ENCODE results near the gene TRIM25.
A peak's percentile ranks its signal among the peaks of the same experiment; 100 is the strongest.
"Not testable (repeated sequence)": the region's sequence is repeated elsewhere in the genome, so short reads cannot be mapped to it uniquely, and the experiment has no call there.

Gene TRIM25, protein sequence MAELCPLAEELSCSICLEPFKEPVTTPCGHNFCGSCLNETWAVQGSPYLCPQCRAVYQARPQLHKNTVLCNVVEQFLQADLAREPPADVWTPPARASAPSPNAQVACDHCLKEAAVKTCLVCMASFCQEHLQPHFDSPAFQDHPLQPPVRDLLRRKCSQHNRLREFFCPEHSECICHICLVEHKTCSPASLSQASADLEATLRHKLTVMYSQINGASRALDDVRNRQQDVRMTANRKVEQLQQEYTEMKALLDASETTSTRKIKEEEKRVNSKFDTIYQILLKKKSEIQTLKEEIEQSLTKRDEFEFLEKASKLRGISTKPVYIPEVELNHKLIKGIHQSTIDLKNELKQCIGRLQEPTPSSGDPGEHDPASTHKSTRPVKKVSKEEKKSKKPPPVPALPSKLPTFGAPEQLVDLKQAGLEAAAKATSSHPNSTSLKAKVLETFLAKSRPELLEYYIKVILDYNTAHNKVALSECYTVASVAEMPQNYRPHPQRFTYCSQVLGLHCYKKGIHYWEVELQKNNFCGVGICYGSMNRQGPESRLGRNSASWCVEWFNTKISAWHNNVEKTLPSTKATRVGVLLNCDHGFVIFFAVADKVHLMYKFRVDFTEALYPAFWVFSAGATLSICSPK

GRCh38 chr17:56913867-56914580 lies at the start of gene TRIM25:
Gene TRIM25 (minus strand): TSS chr17:56914049. CDS start chr17:56913988, 61 bp downstream.
- DNase-seq (ENCODE audit: low read depth): peak; percentile 71

DNA sequence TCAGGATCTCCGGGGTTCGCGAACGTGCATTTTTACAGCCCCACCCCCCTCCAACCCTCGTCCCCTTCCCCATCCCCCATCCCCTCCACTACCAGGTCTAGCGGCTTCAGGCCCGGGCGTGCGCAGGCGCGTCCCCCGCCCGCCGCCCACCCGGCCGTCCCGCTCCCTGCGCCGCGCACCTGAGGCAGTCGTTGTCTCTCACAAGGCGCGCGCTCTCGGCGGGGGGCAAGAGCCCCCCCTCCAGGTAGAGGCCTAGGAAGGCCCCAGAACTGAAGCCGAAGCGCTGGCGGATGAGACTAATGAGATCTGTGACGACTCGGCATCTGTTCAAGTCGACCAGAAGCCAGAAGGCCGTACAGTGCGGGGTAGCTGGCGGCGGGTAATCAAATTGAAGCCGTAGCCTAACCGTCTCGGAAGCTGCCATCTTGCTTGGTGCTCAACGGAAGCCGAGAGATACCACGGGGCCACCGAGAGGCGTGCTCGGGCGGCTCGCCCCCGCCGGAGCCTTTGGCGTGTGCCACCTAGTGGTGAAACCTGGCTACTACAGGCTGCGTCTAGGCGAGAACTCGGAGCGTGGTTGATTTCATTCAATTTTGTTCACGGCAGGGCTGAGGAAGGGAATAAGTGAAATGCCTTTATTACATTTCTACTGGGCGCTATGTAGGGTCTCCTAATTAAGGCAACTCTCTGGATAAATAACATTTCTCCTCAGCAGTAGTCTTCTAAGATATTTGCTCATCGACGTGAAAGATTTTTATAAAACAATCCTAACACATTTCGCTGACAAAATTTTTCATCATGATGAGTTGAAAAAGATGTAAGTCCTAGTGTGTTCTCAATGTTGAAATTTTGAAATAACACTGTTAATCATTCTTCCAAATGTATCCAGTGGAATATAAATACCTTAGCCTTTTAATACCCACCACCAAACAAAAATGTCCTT lies 47.0 kb upstream of the TRIM25 start, which contains the start of gene COIL:
Gene COIL, minus strand, starts transcription at position 455 of the 943 bp plus-strand sequence. Its CDS starts 31 bp downstream, at position 424.
- peak; percentile 85 for DNase-seq (ENCODE audit: low read depth)

- DNase-seq (ENCODE audit: low read depth): no peak
Observed at GRCh38 chr17:56956992-56957391, 43.1 kb upstream of the TRIM25 start.

GRCh38 chr17:56949595-56949994 lies 35.7 kb upstream of the TRIM25 start:
- DNase-seq (ENCODE audit: low read depth): no peak

GRCh38 chr17:56948491-56948890 lies 34.6 kb upstream of the TRIM25 start:
- peak; percentile 53 for DNase-seq (ENCODE audit: low read depth)

DNA sequence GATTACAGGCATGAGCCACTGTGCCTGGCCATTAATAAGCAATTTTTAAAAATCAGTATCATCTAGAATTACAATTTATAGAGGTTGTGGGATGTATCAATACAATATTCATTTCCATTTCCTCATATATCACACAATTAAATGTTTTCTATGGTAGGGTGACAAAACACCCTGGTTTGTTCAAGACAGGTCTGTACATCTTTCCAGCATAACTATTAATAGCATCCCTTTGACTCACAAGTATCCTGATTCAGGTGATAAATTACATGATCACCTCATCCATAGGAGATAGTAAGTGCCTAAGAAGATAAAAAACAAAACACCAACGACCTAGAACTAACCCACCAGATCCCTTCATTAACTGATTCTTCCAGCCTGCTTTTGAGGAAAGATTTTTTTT lies 33.9 kb upstream of the TRIM25 start:
- no peak for DNase-seq (ENCODE audit: low read depth)

- DNase-seq (ENCODE audit: low read depth): no peak
Observed at GRCh38 chr17:56945938-56946505, 32.2 kb upstream of the TRIM25 start.

GRCh38 chr17:56943505-56944125 lies 29.8 kb upstream of the TRIM25 start:
- no peak for DNase-seq (ENCODE audit: low read depth)

- DNase-seq (ENCODE audit: low read depth): peak; percentile 54
Observed at GRCh38 chr17:56939869-56940484, 26.1 kb upstream of the TRIM25 start.

DNA sequence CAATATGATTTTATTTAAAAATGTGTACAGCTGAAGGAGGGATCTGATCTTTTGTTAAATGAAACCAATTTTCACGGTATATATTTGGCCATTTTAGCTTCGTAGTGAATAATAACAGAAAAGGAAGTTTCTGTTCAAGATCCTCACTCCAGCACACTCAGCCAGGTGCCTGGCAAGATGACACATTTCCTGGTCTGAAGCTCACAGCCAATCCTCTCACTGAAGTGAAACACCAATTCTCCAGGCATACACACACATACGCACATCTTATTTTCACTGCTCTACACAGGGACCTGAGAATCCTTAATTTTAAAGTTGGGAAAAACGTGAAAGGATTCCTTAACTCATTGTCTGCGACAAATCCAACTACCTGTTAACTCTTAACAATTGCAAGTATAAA lies 24.4 kb upstream of the TRIM25 start:
- DNase-seq (ENCODE audit: low read depth): not testable (repeated sequence)

- DNase-seq (ENCODE audit: low read depth): peak; percentile 4
Observed at GRCh38 chr17:56937687-56938086, 23.8 kb upstream of the TRIM25 start.

DNA sequence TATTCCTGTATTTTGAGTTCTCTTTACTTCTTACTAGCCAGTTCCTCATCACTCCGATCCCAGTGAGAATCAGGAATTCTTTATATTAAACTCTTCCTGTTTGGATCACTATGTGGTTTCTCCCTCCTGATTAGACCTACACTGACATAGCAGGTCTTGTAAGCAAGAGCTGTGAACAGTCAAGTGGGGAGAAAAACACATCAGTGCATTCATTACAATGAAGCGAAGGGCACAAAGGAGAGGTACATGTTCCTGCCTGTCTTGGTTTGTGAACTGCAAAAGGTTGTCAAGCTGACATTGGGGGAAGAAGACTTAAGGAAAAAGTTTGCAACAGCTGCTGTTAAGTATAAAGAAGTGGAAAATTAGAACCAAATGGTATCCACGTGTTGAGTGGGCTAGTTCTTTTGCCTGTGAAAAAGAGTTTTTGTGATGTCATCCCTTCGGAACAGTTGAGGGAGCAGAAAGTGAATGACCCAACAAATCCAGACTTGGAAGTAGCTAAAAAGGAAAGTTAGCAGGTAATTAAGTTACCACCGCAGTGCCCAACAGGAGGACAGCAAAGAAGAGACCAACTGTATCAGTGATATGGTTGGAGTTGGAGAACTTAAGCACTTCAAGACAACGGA lies 23.0 kb upstream of the TRIM25 start:
- no peak for DNase-seq (ENCODE audit: low read depth)

- DNase-seq (ENCODE audit: low read depth): no peak
Observed at GRCh38 chr17:56935461-56935860, 21.6 kb upstream of the TRIM25 start.

DNA sequence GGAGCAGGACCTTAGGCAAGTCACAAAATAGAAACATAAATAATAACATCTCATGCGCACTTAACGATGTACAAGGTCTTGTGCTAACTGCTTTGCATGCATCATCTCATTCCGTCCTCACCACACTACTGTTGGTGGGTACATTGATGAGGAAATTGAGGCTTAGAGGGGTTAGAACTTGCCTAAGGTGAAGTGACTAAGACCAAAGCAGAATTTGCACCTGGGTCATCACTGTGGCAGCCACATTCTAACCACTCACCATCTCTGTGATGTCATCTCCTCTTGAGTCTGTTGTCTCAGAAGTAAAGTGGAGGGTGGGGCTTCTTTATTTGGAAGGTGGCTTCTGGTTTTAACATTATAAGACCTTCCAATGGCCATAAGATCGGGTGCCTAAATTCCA lies 20.4 kb upstream of the TRIM25 start:
- no peak for DNase-seq (ENCODE audit: low read depth)

GRCh38 chr17:56933868-56934267 lies 20.0 kb upstream of the TRIM25 start:
- DNase-seq (ENCODE audit: low read depth): no peak

DNA sequence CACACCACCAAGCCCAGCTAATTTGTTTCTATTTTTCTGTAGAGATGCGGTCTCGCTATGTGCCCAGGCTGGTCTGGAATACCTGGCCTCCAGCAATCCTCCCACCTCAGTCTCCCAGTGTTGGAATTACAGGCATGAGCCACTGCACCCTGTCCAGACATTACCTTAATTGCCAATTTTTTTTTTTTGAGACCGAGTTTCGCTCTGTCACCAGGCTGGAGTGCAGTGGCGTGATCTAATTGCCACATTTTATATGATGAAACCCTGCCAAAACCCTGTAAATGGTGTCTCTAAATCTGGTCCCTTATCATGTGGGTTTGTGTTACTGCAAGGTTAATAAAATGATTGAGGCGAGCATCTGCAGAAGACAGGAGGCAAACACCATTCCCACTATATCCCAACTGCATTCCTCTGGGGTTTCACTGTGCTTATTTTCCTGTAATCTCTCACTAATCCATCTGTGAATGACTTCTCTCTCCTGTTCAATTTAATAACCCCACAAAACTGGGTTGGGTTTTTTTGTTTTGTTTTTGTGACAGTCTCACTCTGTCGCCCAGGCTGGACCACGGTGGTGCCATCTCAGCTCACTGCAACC lies 19.4 kb upstream of the TRIM25 start:
- no peak for DNase-seq (ENCODE audit: low read depth)

DNA sequence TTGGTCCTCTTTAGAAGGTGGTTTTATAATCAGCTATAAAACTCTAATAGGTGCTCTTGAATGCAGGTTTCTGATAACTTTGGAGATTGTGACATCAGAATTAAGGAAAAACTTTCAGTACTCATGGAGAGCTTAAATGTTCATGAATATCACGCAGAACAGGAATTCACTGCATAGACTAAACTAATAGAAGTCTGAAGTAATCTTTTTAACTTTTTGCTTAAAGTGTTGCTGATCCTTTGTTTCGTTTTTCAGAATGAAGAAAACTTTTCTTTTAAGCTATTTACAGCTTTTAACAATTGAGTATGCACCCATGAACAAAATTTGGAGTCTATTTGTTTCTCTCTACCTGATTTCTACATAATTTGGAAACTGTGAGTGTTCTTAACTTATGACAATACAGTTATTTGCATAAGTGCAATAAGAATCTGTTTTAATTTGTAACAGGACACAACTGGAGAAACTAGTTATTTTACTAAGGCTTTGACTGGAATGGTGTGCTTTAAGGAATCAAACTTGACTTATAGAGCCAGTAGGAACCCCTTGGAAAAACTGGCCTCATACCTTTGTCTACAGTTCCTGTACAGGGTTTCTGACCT lies 17.0 kb upstream of the TRIM25 start:
- no peak for DNase-seq (ENCODE audit: low read depth)

DNA sequence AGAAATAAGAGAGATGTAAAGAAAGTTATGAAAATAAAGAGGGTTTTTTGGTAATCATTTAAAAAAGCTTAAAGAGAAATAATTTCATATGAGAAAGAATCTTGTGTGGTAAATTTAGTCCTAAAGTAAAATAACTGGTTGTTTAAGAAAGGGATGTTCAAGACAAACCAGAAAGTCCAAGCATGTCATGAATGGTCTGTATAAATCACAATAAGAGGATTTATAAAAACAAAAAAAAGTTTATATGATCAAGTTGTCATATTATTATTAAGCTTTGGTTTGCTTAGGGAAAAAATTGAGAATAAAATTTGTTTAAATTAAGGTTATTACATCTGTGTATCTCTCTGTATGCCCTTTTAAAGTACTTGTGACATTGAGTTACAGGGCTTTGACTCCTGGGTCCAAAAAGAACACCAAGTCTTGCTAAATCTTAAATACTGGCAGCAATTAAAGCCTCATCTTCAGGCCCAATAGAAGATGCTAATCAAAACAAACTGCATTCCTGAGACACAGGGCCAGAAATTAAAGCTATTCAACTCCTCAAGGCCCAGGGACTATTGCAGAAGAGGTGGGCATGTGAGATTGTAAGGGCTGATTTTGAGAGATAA lies 15.6 kb upstream of the TRIM25 start:
- DNase-seq (ENCODE audit: low read depth): no peak

GRCh38 chr17:56928586-56928985 lies 14.7 kb upstream of the TRIM25 start:
- no peak for DNase-seq (ENCODE audit: low read depth)

All from amniotic epithelial cell (primary cell).